ENCODE measurements around the gene TSC22D1.

Gene TSC22D1

GRCh38 chr13:44384778-44385177 lies 191.4 kb downstream of the TSC22D1 start:
- Histone ChIP-seq H3K9me3 (ENCODE audit: low read depth, low read length) (no peaks in the 10 kb centered on the region), H3K27ac (no peak overlapping the region), H3K36me3 (ENCODE audit: insufficient read depth, low read length) (no peaks in the 10 kb centered on the region), H3K9ac (ENCODE audit: insufficient read length) (no peak overlapping the region), H3K4me3 (no peak overlapping the region)
- TF ChIP-seq POLR2AphosphoS5 (IDR thresholded peaks at IDR 0.05; ENCODE audit: borderline replicate concordance, low read depth, low read length): no peak
- no peak for TF ChIP-seq FOXP2 (optimal IDR thresholded peaks at IDR 0.05; ENCODE audit: control extremely low read depth, extremely low read length, insufficient read depth)
- no peak for DNase-seq (ENCODE audit: low read depth, low spot score)

GRCh38 chr13:44383945-44384344 lies 192.2 kb downstream of the TSC22D1 start:
- no peaks in the 10 kb centered on the region for H3K36me3 ChIP-seq (ENCODE audit: insufficient read depth, low read length)
- H3K9me3 ChIP-seq (ENCODE audit: low read depth, low read length): no peaks in the 10 kb centered on the region
- no peak overlapping the region for H3K4me3 ChIP-seq
- no peak for DNase-seq (ENCODE audit: low read depth, low spot score)
- no peak overlapping the region for H3K9ac ChIP-seq (ENCODE audit: insufficient read length)
- H3K27ac ChIP-seq: no peak overlapping the region
- no peak for TF ChIP-seq EZH2 (IDR thresholded peaks at IDR 0.05)
- TF ChIP-seq POLR2AphosphoS5 (IDR thresholded peaks at IDR 0.05; ENCODE audit: borderline replicate concordance, low read depth, low read length): no peak
- TF ChIP-seq FOXP2 (optimal IDR thresholded peaks at IDR 0.05; ENCODE audit: control extremely low read depth, extremely low read length, insufficient read depth): no peak

GRCh38 chr13:44382635-44383145 lies 193.4 kb downstream of the TSC22D1 start:
- H3K36me3 ChIP-seq (ENCODE audit: insufficient read depth, low read length): no peaks in the 10 kb centered on the region
- H3K9me3 ChIP-seq (ENCODE audit: low read depth, low read length): no peaks in the 10 kb centered on the region
- H3K27ac ChIP-seq: no peak overlapping the region
- H3K4me3 ChIP-seq: no peak overlapping the region
- H3K9ac ChIP-seq (ENCODE audit: insufficient read length): no peak overlapping the region
- TF ChIP-seq EZH2 (IDR thresholded peaks at IDR 0.05) (no peak), FOXP2 (optimal IDR thresholded peaks at IDR 0.05; ENCODE audit: control extremely low read depth, extremely low read length, insufficient read depth) (no peak), POLR2AphosphoS5 (IDR thresholded peaks at IDR 0.05; ENCODE audit: borderline replicate concordance, low read depth, low read length) (no peak)
- DNase-seq (ENCODE audit: low read depth, low spot score): no peak
